NCI-H2081 treated with DMSO at 0.1 percent for 48 hours (cell line): ENCODE measurements around the gene ATP6V0A4.
"Not testable (repeated sequence)": the region's sequence is repeated elsewhere in the genome, so short reads cannot be mapped to it uniquely, and the experiment has no call there.

Experiments
- DNase-seq: peaks from one replicate; lab custom pipeline; 2025; lab: John Stamatoyannopoulos, UW

Gene ATP6V0A4

GRCh38 chr7:138797715-138798320, at the start of gene ATP6V0A4, which contains the start of gene TMEM213:
Gene ATP6V0A4, minus strand, starts transcription at chr7:138798196. Its CDS starts 26,949 bp downstream, at chr7:138771247.
Gene TMEM213, plus strand, starts transcription at chr7:138797994. Its CDS starts 111 bp downstream, at chr7:138798105.
- DNase-seq, result no peak

GRCh38 chr7:138845711-138846110, 47.7 kb upstream of the ATP6V0A4 start:
- no peak for DNase-seq

- no peak for DNase-seq
Measured at GRCh38 chr7:138843632-138844580, 45.9 kb upstream of the ATP6V0A4 start.

- DNase-seq, result no peak
Measured at GRCh38 chr7:138842111-138842510, 44.1 kb upstream of the ATP6V0A4 start.

- no peak for DNase-seq
Measured at GRCh38 chr7:138838166-138838565, 40.2 kb upstream of the ATP6V0A4 start.

GRCh38 chr7:138837627-138838026, 39.6 kb upstream of the ATP6V0A4 start:
- DNase-seq, result peak; percentile 59

GRCh38 chr7:138835087-138835486, 37.1 kb upstream of the ATP6V0A4 start:
- DNase-seq, result no peak

GRCh38 chr7:138834583-138834982, 36.6 kb upstream of the ATP6V0A4 start:
- no peak for DNase-seq

GRCh38 chr7:138833596-138833995, 35.6 kb upstream of the ATP6V0A4 start:
- no peak for DNase-seq

- no peak for DNase-seq
Measured at GRCh38 chr7:138832966-138833365, 35.0 kb upstream of the ATP6V0A4 start.

GRCh38 chr7:138829335-138829734, 31.3 kb upstream of the ATP6V0A4 start:
- DNase-seq, result no peak

GRCh38 chr7:138828302-138828701, 30.3 kb upstream of the ATP6V0A4 start:
- no peak for DNase-seq

GRCh38 chr7:138825049-138825721, 27.2 kb upstream of the ATP6V0A4 start:
- no peak for DNase-seq

- no peak for DNase-seq
Measured at GRCh38 chr7:138822867-138823535, 25.0 kb upstream of the ATP6V0A4 start.

GRCh38 chr7:138821912-138822311, 23.9 kb upstream of the ATP6V0A4 start:
- DNase-seq, result no peak

GRCh38 chr7:138819625-138820024, 21.6 kb upstream of the ATP6V0A4 start:
- DNase-seq, result no peak

- no peak for DNase-seq
Measured at GRCh38 chr7:138816650-138817049, 18.7 kb upstream of the ATP6V0A4 start.

- DNase-seq, result no peak
Measured at GRCh38 chr7:138814816-138815332, 16.9 kb upstream of the ATP6V0A4 start.

- DNase-seq, result no peak
Measured at GRCh38 chr7:138813945-138814344, 15.9 kb upstream of the ATP6V0A4 start.

GRCh38 chr7:138811327-138811726, 13.3 kb upstream of the ATP6V0A4 start:
- DNase-seq, result not testable (repeated sequence)

GRCh38 chr7:138809346-138809745, 11.3 kb upstream of the ATP6V0A4 start:
- no peak for DNase-seq

- no peak for DNase-seq
Measured at GRCh38 chr7:138804618-138805017, 6.6 kb upstream of the ATP6V0A4 start.
